HepG2 (cell line): ENCODE data around the gene ADD2. TPM values are rescaled to one million over a fixed set of nuclear protein-coding genes. Genes with fewer than 3 reads are reported as not detected.

Source experiments
- BHLHE40 ChIP-seq: IDR thresholded peaks from 2 replicates; pipeline ENCODE4 v1.6.1; 2011; ENCODE audit warnings: low read length, improper control_type of control experiment
- ELF3 ChIP-seq: IDR thresholded peaks from 2 replicates; pipeline ENCODE4 v1.6.1; 2016; ENCODE audit warnings: missing genetic modification reagents, missing compliant biosample characterization
- FOSL1 ChIP-seq: sonication (generic); formaldehyde crosslinking; IDR thresholded peaks from 2 replicates; pipeline ENCODE4 v1.9.0; 2021; ENCODE audit warnings: missing genetic modification reagents, borderline replicate concordance
- FOXP1 ChIP-seq, 2 experiments: fragments of 450-650 bp in 1 of 2; IDR thresholded peaks; 2 replicates each; pipeline ENCODE4 v1.6.1; 2017 to 2018; ENCODE audit warnings: antibody characterized with exemption in 1 of 2
- HCFC1 ChIP-seq: fragments of 150-350 bp; IDR thresholded peaks from 2 replicates; pipeline ENCODE4 v1.6.1; 2014; ENCODE audit warnings: low read depth, low read length
- HDAC2 ChIP-seq: sonication (generic); formaldehyde crosslinking; IDR thresholded peaks from 2 replicates; pipeline ENCODE4 v1.4.0; 2020; ENCODE audit warnings: missing genetic modification reagents
- HMG20B ChIP-seq: conservative IDR thresholded peaks from 2 replicates; pipeline ENCODE4 v1.6.1; 2016; ENCODE audit warnings: missing genetic modification reagents, missing compliant biosample characterization
- KAT8 ChIP-seq: IDR thresholded peaks from 2 replicates; pipeline ENCODE4 v1.6.1; 2016; ENCODE audit warnings: missing genetic modification reagents, missing compliant biosample characterization
- KMT2A ChIP-seq: sonication (generic); formaldehyde crosslinking; IDR thresholded peaks from 2 replicates; pipeline ENCODE4 v1.4.0; 2020; ENCODE audit warnings: missing genetic modification reagents
- MAF1 ChIP-seq: sonication (generic); formaldehyde crosslinking; IDR thresholded peaks from 2 replicates; pipeline ENCODE4 v1.5.0; 2020; ENCODE audit warnings: missing genetic modification reagents, borderline replicate concordance
- MBD4 ChIP-seq: IDR thresholded peaks from 2 replicates; pipeline ENCODE4 v1.6.1; 2012; ENCODE audit warnings: low read length, inconsistent platforms, borderline replicate concordance
- MTA3 ChIP-seq: sonication (generic); formaldehyde crosslinking; IDR thresholded peaks from 2 replicates; pipeline ENCODE4 v1.4.0; 2020; ENCODE audit warnings: missing genetic modification reagents
- PCBP1 ChIP-seq: fragments of 200-400 bp; formaldehyde crosslinking; IDR thresholded peaks from 2 replicates; pipeline ENCODE4 v1.6.1; 2017; ENCODE audit warnings: mild to moderate bottlenecking, low read depth, low read length, borderline replicate concordance
- PRPF4 ChIP-seq: fragments of 200-400 bp; formaldehyde crosslinking; IDR thresholded peaks from 2 replicates; pipeline ENCODE4 v1.6.1; 2016; ENCODE audit warnings: low read length, low read depth; ENCODE audit not compliant: poor library complexity, severe bottlenecking
- SIN3A ChIP-seq: IDR thresholded peaks from 2 replicates; pipeline ENCODE4 v1.6.1; 2011; ENCODE audit warnings: low read depth, mild to moderate bottlenecking, control low read depth, low read length, borderline replicate concordance
- THAP11 ChIP-seq: IDR thresholded peaks from 2 replicates; pipeline ENCODE4 v1.6.1; 2016; ENCODE audit warnings: missing biosample characterization, missing genetic modification reagents
- ZBTB39 ChIP-seq: sonication (generic); formaldehyde crosslinking; IDR thresholded peaks from 2 replicates; pipeline ENCODE4 v1.5.0; 2020; ENCODE audit warnings: missing genetic modification reagents
- ZFP37 ChIP-seq: sonication (generic); formaldehyde crosslinking; IDR thresholded peaks from 2 replicates; pipeline ENCODE4 v1.4.0; 2020; ENCODE audit warnings: missing genetic modification reagents, borderline replicate concordance
- ZNF12 ChIP-seq: sonication (generic); formaldehyde crosslinking; IDR thresholded peaks from 2 replicates; pipeline ENCODE4 v1.5.0; 2020; ENCODE audit warnings: missing genetic modification reagents
- ZNF670 ChIP-seq: sonication (generic); formaldehyde crosslinking; IDR thresholded peaks from 2 replicates; pipeline ENCODE4 v1.8.0; 2022; ENCODE audit warnings: mild to moderate bottlenecking, missing genetic modification reagents, borderline replicate concordance
- ZSCAN25 ChIP-seq: sonication (generic); formaldehyde crosslinking; IDR thresholded peaks from 2 replicates; pipeline ENCODE4 v1.8.0; 2022; ENCODE audit warnings: mild to moderate bottlenecking, missing genetic modification reagents
- polyA plus RNA-seq, 8 experiments: library from polyadenylated mRNA; depleted of rRNA in 3 of 8; stranded (reverse) in 7 of 8; unstranded in 1 of 8; fragments of >200 nt; fragmentation: Illumina TruSeq in 4 of 8; extraction: Trizol in 4 of 8; gene quantifications; 2 replicates each; pipeline versions ENCODE4 v1.2.1 to v1.2.3, GENCODE V29; 2011 to 2016; ENCODE audit warnings: low read depth in 4 of 8, missing spikeins in 1 of 8, mixed read lengths in 1 of 8; ENCODE audit not compliant: insufficient read depth in 1 of 8
- total RNA-seq, 5 experiments: library from RNA; depleted of rRNA; stranded (reverse); fragments of >200 nt; fragmentation: Illumina TruSeq; extraction: Trizol; gene quantifications; 2 replicates each; pipeline ENCODE4 v1.2.3, GENCODE V29; 2016; ENCODE audit warnings: low read depth in 1 of 5
- TF ChIP-seq, protein P1 (sequence below): sonication (generic); formaldehyde crosslinking; conservative IDR thresholded peaks from 2 replicates; pipeline ENCODE4 v1.8.0; 2022; ENCODE audit warnings: mild to moderate bottlenecking, moderate library complexity, missing genetic modification reagents
- TF ChIP-seq, protein P2 (sequence below): sonication (generic); formaldehyde crosslinking; IDR thresholded peaks from 2 replicates; pipeline ENCODE4 v1.4.0; 2020; ENCODE audit warnings: low read depth, missing genetic modification reagents

Gene ADD2
- total and polyA plus RNA-seq, 2 of the 13 experiments (the other 11 are each of a cell fraction or from before 2014, with no cell fraction given) = 0.05 to 0.13 TPM

DNA sequence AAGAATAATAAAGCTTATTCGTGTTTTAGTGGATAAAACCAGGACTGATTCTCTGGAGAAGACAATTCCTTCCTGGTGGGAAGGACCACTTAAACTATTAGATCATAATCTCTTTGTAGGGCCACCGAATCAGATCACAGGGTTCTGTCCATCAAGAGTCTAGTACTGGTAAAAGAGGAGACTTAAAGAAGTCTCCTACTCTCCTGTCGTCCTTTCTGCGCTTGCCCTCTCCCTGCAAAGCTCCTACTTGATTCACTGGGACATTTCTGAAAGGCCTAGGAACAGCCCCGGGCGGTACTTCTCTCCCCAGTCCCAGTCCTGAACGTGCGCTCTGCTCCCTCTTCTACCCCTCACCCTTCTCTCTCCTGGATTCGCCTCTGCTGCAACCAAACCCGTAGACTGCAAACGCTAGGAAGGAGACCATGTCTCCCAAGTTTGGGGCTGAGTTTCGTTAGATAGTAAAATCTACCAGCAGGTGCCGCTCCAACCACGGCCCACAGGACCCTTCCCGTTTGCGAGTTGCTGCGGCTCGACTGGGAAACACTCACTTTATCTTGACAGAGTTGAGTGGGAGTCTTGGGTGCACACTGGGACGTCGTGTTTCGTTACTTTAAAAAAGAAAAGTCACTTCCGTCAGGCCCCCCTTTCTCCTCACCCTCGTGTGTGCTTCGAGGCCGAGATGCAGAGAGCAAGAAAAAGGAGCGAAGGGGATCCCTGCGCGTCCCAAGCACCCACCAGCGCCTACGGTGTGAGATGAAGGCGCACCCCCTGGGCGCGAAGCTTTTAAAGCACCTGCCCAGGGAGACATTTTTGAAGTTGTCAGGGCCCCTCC, 21.5 kb upstream of the ADD2 start (continued):
- TF ChIP-seq MBD4 = no peak
- TF ChIP-seq ZNF12 (CRISPR knock-in tag) = no peak
- no peak for TF ChIP-seq ZNF670 (CRISPR knock-in tag)
- peak; percentile 50; the same call in 1 of the 2 replicates for TF ChIP-seq THAP11
- TF ChIP-seq ZBTB39 (CRISPR knock-in tag) = 0 out of 2 replicates have a peak, but pooled peaks have one; percentile 49
- TF ChIP-seq PRPF4 = peak; percentile 8
- peak; percentile 14; the same call in 1 of the 2 replicates for TF ChIP-seq BHLHE40
- TF ChIP-seq ZSCAN25 (CRISPR knock-in tag) = no peak
- TF ChIP-seq HMG20B (CRISPR knock-in tag) = peak; percentile 59; the same call in 1 of the 2 replicates
- TF ChIP-seq SIN3A = no peak
- TF ChIP-seq FOXP1 (IDR thresholded peaks at IDR 0.05) = no peak
- TF ChIP-seq FOXP1 (CRISPR knock-in tag; IDR thresholded peaks at IDR 0.05) = no peak
- TF ChIP-seq FOSL1 (CRISPR knock-in tag) = no peak
- TF ChIP-seq HDAC2 = peak; percentile 46; the same call in 1 of the 2 replicates
- no peak for TF ChIP-seq PCBP1
- no peak for TF ChIP-seq ZFP37 (CRISPR knock-in tag)
- no peak for TF ChIP-seq HCFC1
- TF ChIP-seq ELF3 (CRISPR knock-in tag) = peak; percentile 63
- TF ChIP-seq, protein P1, sequence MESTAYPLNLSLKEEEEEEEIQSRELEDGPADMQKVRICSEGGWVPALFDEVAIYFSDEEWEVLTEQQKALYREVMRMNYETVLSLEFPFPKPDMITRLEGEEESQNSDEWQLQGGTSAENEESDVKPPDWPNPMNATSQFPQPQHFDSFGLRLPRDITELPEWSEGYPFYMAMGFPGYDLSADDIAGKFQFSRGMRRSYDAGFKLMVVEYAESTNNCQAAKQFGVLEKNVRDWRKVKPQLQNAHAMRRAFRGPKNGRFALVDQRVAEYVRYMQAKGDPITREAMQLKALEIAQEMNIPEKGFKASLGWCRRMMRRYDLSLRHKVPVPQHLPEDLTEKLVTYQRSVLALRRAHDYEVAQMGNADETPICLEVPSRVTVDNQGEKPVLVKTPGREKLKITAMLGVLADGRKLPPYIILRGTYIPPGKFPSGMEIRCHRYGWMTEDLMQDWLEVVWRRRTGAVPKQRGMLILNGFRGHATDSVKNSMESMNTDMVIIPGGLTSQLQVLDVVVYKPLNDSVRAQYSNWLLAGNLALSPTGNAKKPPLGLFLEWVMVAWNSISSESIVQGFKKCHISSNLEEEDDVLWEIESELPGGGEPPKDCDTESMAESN (CRISPR knock-in tag) = peak; percentile 72
- no peak for TF ChIP-seq MAF1 (CRISPR knock-in tag)
- TF ChIP-seq MTA3 (CRISPR knock-in tag) = no peak
- TF ChIP-seq KMT2A = 0 out of 2 replicates have a peak, but pooled peaks have one; percentile 15
- TF ChIP-seq KAT8 = peak; percentile 54; the same call in 1 of the 2 replicates
- TF ChIP-seq, protein P2, sequence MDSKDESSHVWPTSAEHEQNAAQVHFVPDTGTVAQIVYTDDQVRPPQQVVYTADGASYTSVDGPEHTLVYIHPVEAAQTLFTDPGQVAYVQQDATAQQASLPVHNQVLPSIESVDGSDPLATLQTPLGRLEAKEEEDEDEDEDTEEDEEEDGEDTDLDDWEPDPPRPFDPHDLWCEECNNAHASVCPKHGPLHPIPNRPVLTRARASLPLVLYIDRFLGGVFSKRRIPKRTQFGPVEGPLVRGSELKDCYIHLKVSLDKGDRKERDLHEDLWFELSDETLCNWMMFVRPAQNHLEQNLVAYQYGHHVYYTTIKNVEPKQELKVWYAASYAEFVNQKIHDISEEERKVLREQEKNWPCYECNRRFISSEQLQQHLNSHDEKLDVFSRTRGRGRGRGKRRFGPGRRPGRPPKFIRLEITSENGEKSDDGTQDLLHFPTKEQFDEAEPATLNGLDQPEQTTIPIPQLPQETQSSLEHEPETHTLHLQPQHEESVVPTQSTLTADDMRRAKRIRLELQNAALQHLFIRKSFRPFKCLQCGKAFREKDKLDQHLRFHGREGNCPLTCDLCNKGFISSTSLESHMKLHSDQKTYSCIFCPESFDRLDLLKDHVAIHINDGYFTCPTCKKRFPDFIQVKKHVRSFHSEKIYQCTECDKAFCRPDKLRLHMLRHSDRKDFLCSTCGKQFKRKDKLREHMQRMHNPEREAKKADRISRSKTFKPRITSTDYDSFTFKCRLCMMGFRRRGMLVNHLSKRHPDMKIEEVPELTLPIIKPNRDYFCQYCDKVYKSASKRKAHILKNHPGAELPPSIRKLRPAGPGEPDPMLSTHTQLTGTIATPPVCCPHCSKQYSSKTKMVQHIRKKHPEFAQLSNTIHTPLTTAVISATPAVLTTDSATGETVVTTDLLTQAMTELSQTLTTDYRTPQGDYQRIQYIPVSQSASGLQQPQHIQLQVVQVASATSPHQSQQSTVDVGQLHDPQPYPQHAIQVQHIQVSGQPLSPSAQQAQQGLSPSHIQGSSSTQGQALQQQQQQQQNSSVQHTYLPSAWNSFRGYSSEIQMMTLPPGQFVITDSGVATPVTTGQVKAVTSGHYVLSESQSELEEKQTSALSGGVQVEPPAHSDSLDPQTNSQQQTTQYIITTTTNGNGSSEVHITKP (CRISPR knock-in tag) = no peak
